ENCODE results near the gene ZSCAN23. TPM values are rescaled to one million over a fixed set of nuclear protein-coding genes. Genes with fewer than 3 reads are reported as not detected.

ZSCAN23 gene
- total and polyA plus RNA-seq, 11 donors, result 0.42 to 2.1 (median 1.5) TPM

- Histone ChIP-seq H3K4me3 (peak overlapping the region in 11 of 12 donors; percentile 14 to 44 (median 36)), H3K27me3 (peaks cover 5 to 83% (median 25%) of the 10 kb centered on the region in 9 donors), H3K4me1 (peaks cover 0 to 9% (median 0%) of the 10 kb centered on the region in 12 donors), H3K27ac (peak overlapping the region in 2 of 12 donors; percentile 5 to 65), H3K9me3 (peaks cover 0 to 3% (median 0%) of the 10 kb centered on the region in 12 donors), H3K36me3 (no peaks in the 10 kb centered on the region)
- ATAC-seq (peak in 2 of 4 donors; percentile 51 to 93), DNase-seq (peak in 2 of 5 donors; percentile 38 to 53)
- WGBS, 4 donors, result 5 to 11% (median 7%) methylated on average over 34 to 40 of the region's 40 CpGs
- TF ChIP-seq POLR2A (IDR thresholded peaks at IDR 0.05), result no peak
- TF ChIP-seq, protein P1, sequence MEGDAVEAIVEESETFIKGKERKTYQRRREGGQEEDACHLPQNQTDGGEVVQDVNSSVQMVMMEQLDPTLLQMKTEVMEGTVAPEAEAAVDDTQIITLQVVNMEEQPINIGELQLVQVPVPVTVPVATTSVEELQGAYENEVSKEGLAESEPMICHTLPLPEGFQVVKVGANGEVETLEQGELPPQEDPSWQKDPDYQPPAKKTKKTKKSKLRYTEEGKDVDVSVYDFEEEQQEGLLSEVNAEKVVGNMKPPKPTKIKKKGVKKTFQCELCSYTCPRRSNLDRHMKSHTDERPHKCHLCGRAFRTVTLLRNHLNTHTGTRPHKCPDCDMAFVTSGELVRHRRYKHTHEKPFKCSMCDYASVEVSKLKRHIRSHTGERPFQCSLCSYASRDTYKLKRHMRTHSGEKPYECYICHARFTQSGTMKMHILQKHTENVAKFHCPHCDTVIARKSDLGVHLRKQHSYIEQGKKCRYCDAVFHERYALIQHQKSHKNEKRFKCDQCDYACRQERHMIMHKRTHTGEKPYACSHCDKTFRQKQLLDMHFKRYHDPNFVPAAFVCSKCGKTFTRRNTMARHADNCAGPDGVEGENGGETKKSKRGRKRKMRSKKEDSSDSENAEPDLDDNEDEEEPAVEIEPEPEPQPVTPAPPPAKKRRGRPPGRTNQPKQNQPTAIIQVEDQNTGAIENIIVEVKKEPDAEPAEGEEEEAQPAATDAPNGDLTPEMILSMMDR (IDR thresholded peaks at IDR 0.05), result no peak
- intact Hi-C loops (cut with DNase I), result no loop called here
Measured at GRCh38 chr6:28489366-28490204, 46.3 kb upstream of the ZSCAN23 start.

- intact Hi-C loops (cut with DNase I), result no loop called here
- Histone ChIP-seq H3K27ac (peak overlapping the region in 1 of 12 donors; percentile 4), H3K4me1 (peaks cover 0 to 9% (median 0%) of the 10 kb centered on the region in 12 donors), H3K9me3 (peaks cover 0 to 3% (median 0%) of the 10 kb centered on the region in 12 donors), H3K4me3 (peak overlapping the region in 6 of 12 donors; percentile 9 to 44 (median 41)), H3K36me3 (no peaks in the 10 kb centered on the region), H3K27me3 (peaks cover 5 to 83% (median 25%) of the 10 kb centered on the region in 9 donors)
- ATAC-seq (no peak), DNase-seq (no peak)
- TF ChIP-seq, protein P1 (IDR thresholded peaks at IDR 0.05), result no peak
- TF ChIP-seq POLR2A (IDR thresholded peaks at IDR 0.05), result no peak
- 32 to 42% (median 35%) methylated on average over 14 of the region's 14 CpGs for WGBS, 4 donors
Measured at GRCh38 chr6:28488916-28489365, 45.6 kb upstream of the ZSCAN23 start.

DNA sequence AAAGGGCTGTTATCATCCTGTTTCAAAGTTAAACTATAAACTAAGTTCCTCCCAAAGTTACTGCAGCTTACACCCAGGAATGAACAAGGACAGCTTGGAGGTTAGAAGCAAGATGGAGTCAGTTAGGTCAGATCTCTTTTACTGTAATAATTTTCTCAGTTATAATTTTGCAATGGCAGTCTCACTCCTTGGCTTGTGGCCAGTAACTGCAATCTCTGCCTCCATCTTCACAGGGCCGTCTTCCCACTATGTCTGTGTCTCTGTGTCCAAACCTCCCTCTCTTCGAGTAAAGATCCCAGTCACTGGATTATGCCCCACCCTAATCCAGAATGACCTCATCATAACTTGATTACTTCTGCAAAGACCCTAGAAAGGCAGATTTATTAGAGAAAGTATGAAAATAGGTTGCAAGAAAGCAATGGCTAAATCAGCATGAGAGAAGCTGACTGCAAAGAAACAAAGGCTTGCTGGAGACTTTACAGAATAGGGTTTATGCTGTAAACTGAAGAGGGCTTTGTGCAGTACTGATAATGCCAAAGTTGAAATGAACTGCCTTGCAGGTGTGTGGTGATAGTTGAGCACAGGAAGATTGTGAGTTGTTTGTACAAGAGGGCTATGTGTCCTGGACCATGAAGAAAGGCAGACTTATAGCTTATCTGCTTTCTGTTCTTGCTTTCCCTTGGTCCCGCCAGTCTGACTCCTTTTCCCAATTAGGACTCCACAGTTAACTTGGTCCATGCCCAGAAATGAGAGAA is 43.9 kb upstream of the ZSCAN23 start:
- TF ChIP-seq, protein P1 (IDR thresholded peaks at IDR 0.05), result no peak
- no peak for TF ChIP-seq POLR2A (IDR thresholded peaks at IDR 0.05)
- Histone ChIP-seq H3K27me3 (peaks cover 5 to 75% (median 25%) of the 10 kb centered on the region in 9 donors), H3K4me3 (no peak overlapping the region), H3K9me3 (peaks cover 0 to 3% (median 0%) of the 10 kb centered on the region in 12 donors), H3K36me3 (no peaks in the 10 kb centered on the region), H3K27ac (no peak overlapping the region), H3K4me1 (peaks cover 0 to 9% (median 0%) of the 10 kb centered on the region in 12 donors)
- WGBS, 4 donors, result 39 to 52% (median 48%) methylated on average over 3 of the region's 3 CpGs
- no peak for ATAC-seq
- intact Hi-C loops (cut with DNase I), result no loop called here
- no peak for DNase-seq

- WGBS, 4 donors, result 86 to 94% (median 88%) methylated on average over 1 of the region's 1 CpG
- H3K27ac ChIP-seq, result no peak overlapping the region
- TF ChIP-seq, protein P1 (IDR thresholded peaks at IDR 0.05), result no peak
- TF ChIP-seq POLR2A (IDR thresholded peaks at IDR 0.05), result no peak
- H3K36me3 ChIP-seq, result no peaks in the 10 kb centered on the region
- no peak overlapping the region for H3K4me3 ChIP-seq
- no peak for DNase-seq
- peaks cover 0 to 9% (median 0%) of the 10 kb centered on the region in 12 donors for H3K4me1 ChIP-seq
- peaks cover 0 to 3% (median 0%) of the 10 kb centered on the region in 12 donors for H3K9me3 ChIP-seq
- H3K27me3 ChIP-seq, result peaks cover 5 to 75% (median 25%) of the 10 kb centered on the region in 9 donors
- no peak for ATAC-seq
- intact Hi-C loops (cut with DNase I), result no loop called here
Measured at GRCh38 chr6:28486533-28486932, 43.2 kb upstream of the ZSCAN23 start.

Measured in heart left ventricle (tissue), 16 donors.